HepG2 (cell line): ENCODE measurements around the gene OR2L8. TPM values are rescaled to one million over a fixed set of nuclear protein-coding genes. Genes with fewer than 3 reads are reported as not detected.

Experiments used
- ATAC-seq: fragments of 200-7000 bp; cut with Tn5 transposase; 3 replicates; pipeline ENCODE4 v1.9.1; 2020; ENCODE audit warnings: mild to moderate bottlenecking, moderate library complexity
- BruUV-seq: library from RNA; stranded (reverse); fragments of 400-500 nt; replicated peaks from 2 replicates; lab custom pipeline; 2021; lab: Mats Ljungman, UMichigan
- CTCF ChIA-PET: fragments of 300-600 bp; formaldehyde crosslinking; extraction: SDS; loops from one replicate; lab custom pipeline; 2021; ENCODE audit warnings: low total read pairs, inconsistent platforms, low intra/inter-chr PET ratio; lab: Yijun Ruan, JAX
- POLR2A ChIA-PET: fragments of 350-600 bp; sonication (Branson Sonifier 250); formaldehyde crosslinking; loops from one replicate; lab custom pipeline; 2020; ENCODE audit warnings: antibody characterized with exemption, inconsistent platforms; lab: Yijun Ruan, JAX
- DNase-seq: peaks from one replicate; pipeline ENCODE4 v3.0.0-alpha.2; 2015; ENCODE audit warnings: low spot score
- FAIRE-seq: peaks from 3 replicates; lab custom pipeline; 2011; peaks lifted over from hg19 to GRCh38; lab: Jason Lieb, UNC
- H2AFZ ChIP-seq: one replicate; pipeline ENCODE4 v1.6.1; 2011; ENCODE audit warnings: low read length, inconsistent platforms
- H3K27ac ChIP-seq: fragments of 300-600 bp; 3 replicates; pipeline ENCODE4 v1.8.0; 2011; ENCODE audit warnings: mixed run types, mild to moderate bottlenecking, mixed read lengths, low read length, inconsistent platforms; ENCODE audit not compliant: insufficient read depth; ENCODE audit errors: extremely low read length
- H3K27me3 ChIP-seq, 2 experiments: fragments of 200-600 bp in 1 of 2; 2 replicates in 1 of 2; 3 replicates in 1 of 2; pipeline versions ENCODE4 v1.6.0 to v1.8.0; 2011; ENCODE audit warnings: low read length in 2 of 2, mild to moderate bottlenecking in 2 of 2, moderate library complexity in 2 of 2, inconsistent platforms in 1 of 2; ENCODE audit not compliant: insufficient read depth in 2 of 2, control insufficient read depth in 1 of 2
- H3K36me3 ChIP-seq, 2 experiments: fragments of 200-600 bp in 1 of 2; replicated peaks in 1 of 2; 2 replicates in 1 of 2; 3 replicates in 1 of 2; pipeline versions ENCODE4 v1.5.1 to v1.8.0; 2011; ENCODE audit warnings: low read length in 2 of 2, inconsistent platforms in 1 of 2; ENCODE audit not compliant: insufficient read depth in 2 of 2, control insufficient read depth in 1 of 2
- H3K4me1 ChIP-seq: 2 replicates; pipeline ENCODE4 v1.5.1; 2012; ENCODE audit warnings: low read length, inconsistent platforms; ENCODE audit not compliant: insufficient read depth
- H3K4me2 ChIP-seq: 2 replicates; pipeline ENCODE4 v1.6.0; 2011; ENCODE audit warnings: low read depth, low read length, inconsistent platforms
- H3K4me3 ChIP-seq, 3 experiments: fragments of 200-600 bp in 1 of 3; sonication (generic), shearing (Covaris generic) in 1 of 3; replicated peaks in 1 of 3; 2 replicates each; pipeline ENCODE4 v1.5.1; 2011 to 2016; ENCODE audit warnings: low read length in 3 of 3, inconsistent platforms in 2 of 3, low read depth in 2 of 3, mild to moderate bottlenecking in 2 of 3, control low read depth in 1 of 3, mixed read lengths in 1 of 3; ENCODE audit not compliant: insufficient read depth in 1 of 3
- H3K79me2 ChIP-seq: one replicate; pipeline ENCODE4 v1.6.1; 2011; ENCODE audit warnings: low read length, inconsistent platforms; ENCODE audit not compliant: insufficient read depth
- H3K9ac ChIP-seq: 2 replicates; pipeline ENCODE4 v1.6.0; 2011; ENCODE audit warnings: mild to moderate bottlenecking, low read depth, low read length, inconsistent platforms; ENCODE audit not compliant: insufficient read depth
- H3K9me3 ChIP-seq: 2 replicates; pipeline ENCODE4 v1.5.1; 2012; ENCODE audit warnings: mild to moderate bottlenecking, low read length
- H4K20me1 ChIP-seq: 2 replicates; pipeline ENCODE4 v1.6.0; 2011; ENCODE audit warnings: inconsistent platforms, mild to moderate bottlenecking, low read length, moderate library complexity; ENCODE audit not compliant: insufficient read depth
- ADNP ChIP-seq: sonication (generic); formaldehyde crosslinking; IDR thresholded peaks from 2 replicates; pipeline ENCODE4 v1.4.0; 2020; ENCODE audit warnings: missing genetic modification reagents
- ATM ChIP-seq: fragments of 450-650 bp; IDR thresholded peaks from 2 replicates; pipeline ENCODE4 v1.7.1; 2017; ENCODE audit warnings: mild to moderate bottlenecking, borderline replicate concordance
- DR1 ChIP-seq: sonication (generic); formaldehyde crosslinking; IDR thresholded peaks from 2 replicates; pipeline ENCODE4 v1.8.0; 2021; ENCODE audit warnings: mild to moderate bottlenecking, missing genetic modification reagents, inconsistent platforms
- HMG20B ChIP-seq: conservative IDR thresholded peaks from 2 replicates; pipeline ENCODE4 v1.6.1; 2016; ENCODE audit warnings: missing genetic modification reagents, missing compliant biosample characterization
- IKZF1 ChIP-seq: fragments of 450-650 bp; IDR thresholded peaks from 2 replicates; pipeline ENCODE4 v1.7.1; 2016
- POGZ ChIP-seq: sonication (generic); formaldehyde crosslinking; IDR thresholded peaks from 2 replicates; pipeline ENCODE4 v1.4.0; 2020; ENCODE audit warnings: mild to moderate bottlenecking, missing genetic modification reagents
- TBL1XR1 ChIP-seq: fragments of 150-350 bp; IDR thresholded peaks from 2 replicates; pipeline ENCODE4 v1.6.1; 2014; ENCODE audit warnings: borderline replicate concordance, low read length; ENCODE audit not compliant: partially characterized antibody
- TFE3 ChIP-seq: IDR thresholded peaks from 2 replicates; pipeline ENCODE4 v1.6.1; 2016
- XRCC5 ChIP-seq: fragments of 200-400 bp; formaldehyde crosslinking; optimal IDR thresholded peaks from 2 replicates; pipeline ENCODE3; 2017; ENCODE audit warnings: mild to moderate bottlenecking, low read length
- ZFP82 ChIP-seq: sonication (generic); formaldehyde crosslinking; IDR thresholded peaks from 2 replicates; pipeline ENCODE4 v1.5.1; 2020; ENCODE audit warnings: mild to moderate bottlenecking, missing genetic modification reagents, borderline replicate concordance
- ZNF318 ChIP-seq: sonication (generic); formaldehyde crosslinking; IDR thresholded peaks from 2 replicates; pipeline ENCODE4 v1.4.0; 2020; ENCODE audit warnings: mild to moderate bottlenecking, missing genetic modification reagents
- ZNF430 ChIP-seq: sonication (generic); formaldehyde crosslinking; IDR thresholded peaks from 2 replicates; pipeline ENCODE4 v1.9.0; 2021; ENCODE audit warnings: mild to moderate bottlenecking, missing genetic modification reagents
- ZNF572 ChIP-seq: sonication (generic); formaldehyde crosslinking; IDR thresholded peaks from 2 replicates; pipeline ENCODE4 v1.5.1; 2020; ENCODE audit warnings: mild to moderate bottlenecking, missing genetic modification reagents
- ZNF780A ChIP-seq: sonication (generic); formaldehyde crosslinking; IDR thresholded peaks from 2 replicates; pipeline ENCODE4 v1.8.0; 2022; ENCODE audit warnings: mild to moderate bottlenecking, missing genetic modification reagents, moderate library complexity
- ZNF878 ChIP-seq: sonication (generic); formaldehyde crosslinking; IDR thresholded peaks from 2 replicates; pipeline ENCODE4 v1.8.1; 2023; ENCODE audit warnings: mild to moderate bottlenecking, missing genetic modification reagents, moderate library complexity
- WGBS: methylation state at CpG from one replicate; pipeline ENCODE4 v1.1.6; 2017; ENCODE audit warnings: low lambda C conversion rate; 5-methylcytosine and 5-hydroxymethylcytosine counted together
- in situ Hi-C: cut with HindIII; loops from 2 replicates; pipeline ENCODE4 v1.10.0; 2017; ENCODE audit warnings: low pct_unique_long_range_greater_than_20kb; ENCODE audit not compliant: extremely low pct_ligation_motif_present
- intact Hi-C: fragments of 100-400 bp; cut with micrococcal nuclease; formaldehyde crosslinking; loops from one replicate; pipeline ENCODE4 v1.10.0; 2022; ENCODE audit not compliant: unreplicated experiment
- polyA plus RNA-seq, 8 experiments: library from polyadenylated mRNA; depleted of rRNA in 3 of 8; stranded (reverse) in 7 of 8; unstranded in 1 of 8; fragments of >200 nt; fragmentation: Illumina TruSeq in 4 of 8; extraction: Trizol in 4 of 8; gene quantifications; 2 replicates each; pipeline versions ENCODE4 v1.2.1 to v1.2.3, GENCODE V29; 2011 to 2016; ENCODE audit warnings: low read depth in 4 of 8, missing spikeins in 1 of 8, mixed read lengths in 1 of 8; ENCODE audit not compliant: insufficient read depth in 1 of 8
- total RNA-seq, 5 experiments: library from RNA; depleted of rRNA; stranded (reverse); fragments of >200 nt; fragmentation: Illumina TruSeq; extraction: Trizol; gene quantifications; 2 replicates each; pipeline ENCODE4 v1.2.3, GENCODE V29; 2016; ENCODE audit warnings: low read depth in 1 of 5

Gene OR2L8
- total and polyA plus RNA-seq, 2 of the 13 experiments (the other 11 are each of a cell fraction or from before 2014, with no cell fraction given), result not detected

DNA sequence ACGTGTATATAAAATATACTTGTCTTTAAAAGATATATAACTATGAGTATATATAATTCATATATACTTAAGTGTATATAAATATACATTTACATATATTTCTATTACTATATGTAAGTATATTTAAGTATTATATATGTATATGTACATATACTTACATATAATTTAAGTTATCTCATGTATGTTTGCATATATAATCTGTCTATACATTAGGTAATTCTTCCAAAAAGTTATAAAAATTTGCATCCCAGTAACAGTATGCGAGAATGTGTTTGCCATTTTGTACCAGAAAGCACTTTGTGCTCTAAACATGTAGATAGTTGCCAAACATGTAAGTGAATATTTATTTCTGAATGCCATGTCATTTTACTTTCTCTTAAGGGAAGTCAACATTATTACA, 16.3 kb downstream of the OR2L8 start, which contains the start of gene OR2AK2 (continued):
- TF ChIP-seq TFE3 (CRISPR knock-in tag), result no peak
- TF ChIP-seq, all 625 proteins: peak for 0

DNA sequence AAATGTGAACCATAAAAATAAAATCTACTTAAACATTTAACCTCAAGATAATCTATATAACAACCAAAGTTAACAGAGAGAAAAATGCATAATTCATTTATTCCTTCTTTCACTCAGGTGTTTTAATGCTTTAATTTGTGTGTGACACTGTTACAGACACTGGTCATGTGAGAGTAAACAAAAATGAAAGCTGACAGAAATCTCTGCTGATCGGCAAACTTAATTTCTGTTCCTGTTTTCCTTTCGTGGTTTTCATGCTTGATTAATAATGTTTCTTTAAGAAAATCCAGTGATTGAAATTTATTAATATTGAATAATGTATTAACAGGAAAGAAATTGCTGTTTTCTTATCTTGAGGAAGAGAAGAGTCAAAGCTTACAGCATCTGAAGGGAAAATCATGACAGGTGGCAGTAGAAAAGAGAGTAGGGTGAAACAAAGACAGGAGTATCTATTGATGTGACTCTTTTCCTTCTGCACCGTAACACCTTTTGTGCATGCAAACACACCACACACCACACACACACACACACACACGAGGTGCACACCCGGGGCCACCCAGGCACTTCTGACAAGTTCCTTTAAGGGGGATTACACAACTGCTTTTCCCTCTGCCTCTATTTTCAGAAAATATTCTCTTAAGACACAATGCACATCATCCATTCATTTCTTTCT, 18.0 kb downstream of the OR2L8 start:
- Histone ChIP-seq H3K79me2 (no peaks in the 10 kb centered on the region), H2AFZ (no peak overlapping the region), H3K27me3 (no peaks in the 10 kb centered on the region), H3K4me1 (no peaks in the 10 kb centered on the region), H3K4me2 (no peak overlapping the region), H3K27ac (no peak overlapping the region), H3K9ac (no peak overlapping the region), H3K4me3 (no peak overlapping the region), H4K20me1 (no peaks in the 10 kb centered on the region), H3K9me3 (peaks cover 64% of the 10 kb centered on the region), H3K36me3 (no peaks in the 10 kb centered on the region)
- ChIA-PET CTCF (no interaction called here), POLR2A (no interaction called here)
- no peak for FAIRE-seq
- BruUV-seq, result no TSS peak
- in situ Hi-C loops, result no loop called here
- intact Hi-C loops, result no loop called here
- 8% methylated on average over 5 of the region's 5 CpGs for WGBS
- no peak for DNase-seq
- ATAC-seq, result no peak
- TF ChIP-seq ZNF878 (no peak), DR1 (CRISPR knock-in tag) (no peak), ZNF318 (CRISPR knock-in tag) (no peak), ZNF572 (CRISPR knock-in tag) (no peak), POGZ (CRISPR knock-in tag) (no peak), XRCC5 (no peak), ZNF780A (CRISPR knock-in tag) (no peak), ZNF430 (CRISPR knock-in tag) (no peak), ZFP82 (CRISPR knock-in tag) (no peak), TBL1XR1 (no peak), ATM (no peak), ADNP (CRISPR knock-in tag) (no peak), HMG20B (CRISPR knock-in tag) (no peak), IKZF1 (no peak)
